Brain microvascular endothelial cell (primary cell): ENCODE results near the gene RNASEH2A.

Experiments
- DNase-seq: peaks from one replicate; pipeline ENCODE4 v3.0.0-alpha.2; 2020
- H3K27ac ChIP-seq: fragments of 250-450 bp; sonication (Bioruptor Pico); 2 replicates; pipeline ENCODE4 v1.5.1; 2020; ENCODE audit warnings: mild to moderate bottlenecking, moderate library complexity
- H3K27me3 ChIP-seq: fragments of 250-450 bp; sonication (Bioruptor Pico); replicated peaks from 2 replicates; pipeline ENCODE4 v1.5.1; 2020; ENCODE audit warnings: mild to moderate bottlenecking
- H3K36me3 ChIP-seq: fragments of 250-450 bp; sonication (Bioruptor Pico); replicated peaks from 2 replicates; pipeline ENCODE4 v1.5.1; 2020; ENCODE audit warnings: mild to moderate bottlenecking
- H3K4me3 ChIP-seq: 2 replicates; pipeline ENCODE4 v1.5.1; 2011; ENCODE audit warnings: low read depth, mild to moderate bottlenecking, control low read depth, low read length, moderate library complexity
- CTCF ChIP-seq: IDR thresholded peaks from 2 replicates; pipeline ENCODE4 v1.5.1; 2011; ENCODE audit warnings: low read depth, mild to moderate bottlenecking, moderate library complexity, low read length, control low read depth, inconsistent platforms; ENCODE audit errors: missing control alignments
- in situ Hi-C: cut with HindIII; loops from 2 replicates; pipeline ENCODE4 v1.10.0; 2017; ENCODE audit warnings: low sequenced_read_pairs, low pct_ligation_motif_present

Gene RNASEH2A

DNA sequence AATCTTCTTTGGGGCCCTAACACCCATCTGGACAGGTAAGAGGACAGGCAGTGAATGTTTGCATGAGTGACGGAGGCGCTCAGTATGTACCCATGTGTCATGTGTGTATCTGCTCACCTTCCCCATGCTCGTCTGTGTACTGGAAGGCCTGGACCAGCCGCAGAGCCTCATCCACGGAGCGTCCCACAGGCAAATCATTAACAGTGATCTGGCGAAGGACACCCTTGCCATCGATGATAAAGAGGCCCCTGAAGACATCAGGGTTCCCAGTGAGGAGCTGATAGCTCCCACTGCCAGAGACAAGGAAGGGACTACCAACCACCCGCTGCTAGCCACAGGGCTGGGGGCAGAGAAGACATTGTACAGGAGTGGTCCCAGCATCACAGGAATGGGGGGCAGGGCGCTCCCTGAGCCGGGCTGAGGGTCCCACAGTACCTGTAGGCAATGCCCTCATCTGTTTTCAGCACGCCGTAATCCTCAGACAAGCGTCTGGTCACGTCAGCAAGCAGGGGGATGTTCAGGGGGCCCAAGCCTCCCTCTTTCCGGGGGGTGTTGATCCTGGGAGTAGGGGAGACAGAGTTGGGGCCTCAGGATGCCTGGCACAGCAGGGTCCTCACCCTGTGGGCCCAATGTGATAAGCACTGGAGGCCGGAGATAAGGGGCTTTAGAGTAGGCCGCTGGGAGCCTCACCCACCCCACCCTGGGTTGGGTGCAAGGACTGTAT is 6.5 kb upstream of the RNASEH2A start:
- H3K4me3 ChIP-seq, result no peak overlapping the region
- in situ Hi-C loops, result no loop called here

GRCh38 chr19:12800466-12800770 is 6.0 kb upstream of the RNASEH2A start:
- DNase-seq, result no peak
- in situ Hi-C loops, result no loop called here
- Histone ChIP-seq H3K36me3 (peaks cover 15% of the 10 kb centered on the region), H3K27me3 (no peaks in the 10 kb centered on the region), H3K4me3 (peak overlapping the region; percentile 88), H3K27ac (no peak overlapping the region)
- no peak for TF ChIP-seq CTCF

More for the DNA sequence above, 6.5 kb upstream of the RNASEH2A start:
- no peak for DNase-seq
- Histone ChIP-seq H3K27me3 (no peaks in the 10 kb centered on the region), H3K36me3 (peaks cover 15% of the 10 kb centered on the region), H3K27ac (no peak overlapping the region)
- no peak for TF ChIP-seq CTCF

DNA sequence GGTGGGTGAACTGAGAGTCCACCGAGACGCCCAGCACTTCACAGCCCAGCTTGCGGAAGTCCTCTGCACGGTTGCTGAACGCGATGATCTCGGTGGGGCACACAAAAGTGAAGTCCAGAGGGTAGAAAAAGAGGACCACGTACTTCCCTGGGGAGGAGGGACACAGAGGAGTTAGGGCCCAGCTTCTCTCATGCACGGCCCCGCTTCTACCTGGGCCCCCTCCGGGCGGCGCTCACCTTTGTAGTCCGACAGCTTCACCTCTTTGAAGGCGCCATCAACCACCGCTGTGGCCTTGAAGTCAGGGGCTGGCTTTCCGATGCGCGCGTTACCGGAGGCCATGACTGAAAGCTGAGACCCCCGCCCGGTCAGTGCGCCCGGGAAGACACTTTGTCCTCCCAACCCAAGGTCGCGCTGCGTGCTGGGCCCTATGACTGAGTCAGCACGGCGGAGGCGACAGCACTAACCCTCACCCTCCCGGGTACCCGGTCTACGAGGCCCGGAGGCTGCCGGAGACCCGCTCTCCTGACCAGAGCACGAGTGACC is 5.4 kb upstream of the RNASEH2A start:
- H3K27ac ChIP-seq, result no peak overlapping the region
- in situ Hi-C loops, result no loop called here
- no peak for TF ChIP-seq CTCF
- H3K36me3 ChIP-seq, result peaks cover 15% of the 10 kb centered on the region
- no peak for DNase-seq
- peak overlapping the region; percentile 88 for H3K4me3 ChIP-seq
- H3K27me3 ChIP-seq, result no peaks in the 10 kb centered on the region

DNA sequence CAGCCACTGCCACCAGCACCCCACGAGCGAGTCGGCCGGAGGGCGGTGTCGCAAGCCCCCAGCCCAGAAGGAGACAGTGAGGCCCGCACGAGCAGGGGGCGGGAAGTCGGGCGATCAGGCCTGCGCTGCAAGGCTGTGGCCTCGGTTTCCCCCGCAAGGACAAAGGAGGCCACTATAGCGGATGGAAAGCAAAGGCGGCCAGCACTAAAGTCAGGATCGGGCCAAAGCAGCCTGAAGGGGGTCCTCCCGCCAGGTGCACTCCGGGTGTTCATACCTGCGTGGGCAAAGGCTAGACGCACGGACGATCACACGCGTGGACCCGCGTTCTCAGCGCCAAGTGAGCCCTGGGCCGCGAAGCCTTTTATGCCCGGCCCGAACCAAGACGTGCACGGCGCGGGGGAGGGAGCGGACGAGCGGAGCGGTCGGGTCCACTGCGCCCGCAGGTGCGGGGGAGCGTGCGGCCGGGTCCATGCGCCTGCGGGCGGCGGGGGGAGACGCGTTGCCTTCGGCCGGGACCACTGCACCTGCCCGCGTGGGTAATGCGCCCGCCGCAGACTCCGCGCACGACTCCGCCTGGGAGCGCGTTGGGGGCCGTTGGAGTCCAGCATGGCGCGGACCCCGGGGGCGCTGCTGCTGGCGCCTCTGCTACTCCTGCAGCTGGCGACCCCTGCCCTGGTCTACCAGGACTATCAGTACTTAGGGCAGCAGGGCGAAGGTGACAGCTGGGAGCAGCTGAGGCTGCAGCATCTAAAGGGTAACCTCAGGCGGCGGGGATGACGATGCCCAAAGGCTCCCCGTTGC is 4.7 kb upstream of the RNASEH2A start, which contains the start of the genes PRDX2 and THSD8:
Gene PRDX2, minus strand, starts transcription at position 335 of the 801 bp plus-strand sequence. CDS start 539 bp downstream, outside the sequence.
Gene THSD8, plus strand, starts transcription at position 604 of the 801 bp plus-strand sequence. Its CDS starts 3 bp downstream, at position 607.
- in situ Hi-C loops, result no loop called here
- H3K27me3 ChIP-seq, result no peaks in the 10 kb centered on the region
- peaks cover 15% of the 10 kb centered on the region for H3K36me3 ChIP-seq
- H3K4me3 ChIP-seq, result peak within 1 kb of the TSS; percentile 88
- TF ChIP-seq CTCF, result peak; percentile 1
- DNase-seq, result no peak
- no peak within 1 kb of the TSS for H3K27ac ChIP-seq

DNA sequence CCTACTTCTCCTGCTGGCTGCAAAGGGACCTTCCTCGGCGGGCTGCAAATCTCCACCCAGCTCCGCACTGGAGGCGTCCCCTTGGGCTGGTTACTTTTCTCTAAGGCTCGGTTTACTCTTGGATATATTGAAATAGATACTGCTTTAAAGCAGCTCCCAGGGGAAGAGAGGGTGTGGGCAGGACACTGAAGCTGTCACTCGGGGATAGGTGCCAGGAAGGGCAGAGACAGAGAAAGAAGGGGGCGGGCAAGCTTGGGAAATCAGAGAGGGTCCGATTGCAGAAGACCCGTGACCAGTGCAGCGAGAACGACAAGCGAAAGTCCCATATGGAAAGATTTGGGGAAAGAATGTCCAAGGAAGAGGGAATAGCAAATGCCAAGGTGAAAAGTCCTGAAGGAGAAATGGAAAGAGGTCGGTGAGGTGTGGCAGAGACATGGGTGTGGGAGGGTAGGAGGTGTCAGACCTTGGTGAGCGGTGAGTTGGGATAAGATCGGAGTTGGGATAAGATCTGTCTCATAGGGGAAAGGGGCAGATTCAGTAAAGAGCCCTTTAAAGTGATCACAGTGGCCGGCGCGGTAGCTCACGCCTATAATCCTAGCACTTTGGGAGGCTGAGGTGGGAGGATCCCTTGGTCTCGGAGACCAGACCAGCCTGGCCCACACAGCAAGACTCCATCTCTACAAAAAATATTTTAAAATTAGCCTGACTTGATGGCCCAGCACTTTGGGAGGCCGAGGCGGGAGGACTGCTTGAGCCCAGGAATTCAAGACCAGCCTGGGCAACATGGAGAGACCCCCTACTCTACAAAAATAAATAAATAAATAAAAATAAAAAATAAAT is 3.9 kb upstream of the RNASEH2A start:
- Histone ChIP-seq H3K4me3 (peak overlapping the region; percentile 88), H3K36me3 (peaks cover 15% of the 10 kb centered on the region), H3K27me3 (no peaks in the 10 kb centered on the region), H3K27ac (no peak overlapping the region)
- peak; percentile 35 for TF ChIP-seq CTCF
- in situ Hi-C loops, result no loop called here
- DNase-seq, result no peak
